ENCODE measurements around the gene PLSCR3. TPM values are rescaled to one million over a fixed set of nuclear protein-coding genes. Genes with fewer than 3 reads are reported as not detected.

The PLSCR3 gene
- total RNA-seq, 1 experiment from 2014 or later, result 31.5 TPM

DNA sequence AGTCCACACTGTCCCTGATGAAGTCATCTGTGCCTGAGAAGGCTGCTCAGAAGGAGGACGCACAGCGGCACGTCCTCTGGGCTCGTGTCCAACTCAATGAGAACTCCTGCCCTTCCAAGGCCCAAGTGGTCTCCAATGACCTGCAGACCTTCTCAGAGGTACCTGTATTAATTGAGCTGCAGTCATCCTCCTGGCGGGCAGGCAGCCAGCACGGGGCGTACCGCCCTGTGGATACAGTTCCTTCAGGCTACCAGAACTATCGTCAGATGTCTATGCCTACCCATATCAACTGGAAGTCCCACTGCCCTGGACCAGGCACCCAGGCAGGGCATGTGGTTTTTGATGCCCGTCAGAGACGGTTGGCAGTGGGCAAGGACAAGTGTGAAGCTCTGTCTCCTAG, 38.0 kb upstream of the PLSCR3 start:
- Histone ChIP-seq H3K4me1 (ENCODE audit: insufficient read depth, low read length) (no peaks in the 10 kb centered on the region), H3K56ac (ENCODE audit: insufficient read length, low read depth, low read length) (no peak overlapping the region), H3K4ac (ENCODE audit: low read depth, low read length) (no peak overlapping the region), H2BK15ac (ENCODE audit: low read depth, low read length) (no peak overlapping the region), H2AK5ac (ENCODE audit: insufficient read length, low read length) (no peak overlapping the region), H2BK120ac (ENCODE audit: low read depth, low read length, poor library complexity, severe bottlenecking) (no peak overlapping the region), H4K20me1 (ENCODE audit: control insufficient read depth, insufficient read depth, insufficient read length) (no peaks in the 10 kb centered on the region), H3K23me2 (ENCODE audit: insufficient read length, low read depth, low read length, poor library complexity, severe bottlenecking) (peaks cover 9% of the 10 kb centered on the region), H3T11ph (ENCODE audit: low read length) (no peak overlapping the region), H3K27me3 (ENCODE audit: insufficient read depth, low read length) (no peaks in the 10 kb centered on the region; the same call in 1 of the 2 replicates), H3K18ac (ENCODE audit: insufficient read length, low read depth, low read length) (no peak overlapping the region), H3K9ac (ENCODE audit: extremely low read depth, insufficient read length, low read length) (no peak overlapping the region), H3K79me1 (ENCODE audit: insufficient read depth, low read depth, low read length, poor library complexity, severe bottlenecking) (no peaks in the 10 kb centered on the region), H4K5ac (ENCODE audit: insufficient read length, low read depth, low read length) (no peak overlapping the region), H4K91ac (ENCODE audit: insufficient read length, low read depth, low read length) (no peak overlapping the region), H3K27ac (ENCODE audit: insufficient read length, low read depth, low read length) (no peak overlapping the region), H3K23ac (ENCODE audit: insufficient read length, low read depth, low read length) (no peak overlapping the region), H2BK5ac (ENCODE audit: insufficient read length, low read length) (no peak overlapping the region), H3K79me2 (ENCODE audit: insufficient read depth, low read length) (no peaks in the 10 kb centered on the region), H3K14ac (ENCODE audit: insufficient read depth, low read length) (no peak overlapping the region), H2BK12ac (ENCODE audit: insufficient read length, low read depth, low read length) (no peak overlapping the region), H4K8ac (replicated peaks; ENCODE audit: insufficient read length, low read depth, low read length) (no peak overlapping the region), H2AFZ (ENCODE audit: low read length) (no peak overlapping the region), H3K9me3 (ENCODE audit: control insufficient read depth, low read depth, low read length) (no peaks in the 10 kb centered on the region), H3K4me2 (ENCODE audit: insufficient read depth, insufficient read length, low read length) (no peak overlapping the region), H2BK20ac (ENCODE audit: low read depth, low read length, poor library complexity, severe bottlenecking) (no peak overlapping the region)
- H3K4me1 Mint-ChIP-seq, result peaks cover 5% of the 10 kb centered on the region in 2 experiments; a peak in 3 of 4 replicates
- TF ChIP-seq, protein P1, sequence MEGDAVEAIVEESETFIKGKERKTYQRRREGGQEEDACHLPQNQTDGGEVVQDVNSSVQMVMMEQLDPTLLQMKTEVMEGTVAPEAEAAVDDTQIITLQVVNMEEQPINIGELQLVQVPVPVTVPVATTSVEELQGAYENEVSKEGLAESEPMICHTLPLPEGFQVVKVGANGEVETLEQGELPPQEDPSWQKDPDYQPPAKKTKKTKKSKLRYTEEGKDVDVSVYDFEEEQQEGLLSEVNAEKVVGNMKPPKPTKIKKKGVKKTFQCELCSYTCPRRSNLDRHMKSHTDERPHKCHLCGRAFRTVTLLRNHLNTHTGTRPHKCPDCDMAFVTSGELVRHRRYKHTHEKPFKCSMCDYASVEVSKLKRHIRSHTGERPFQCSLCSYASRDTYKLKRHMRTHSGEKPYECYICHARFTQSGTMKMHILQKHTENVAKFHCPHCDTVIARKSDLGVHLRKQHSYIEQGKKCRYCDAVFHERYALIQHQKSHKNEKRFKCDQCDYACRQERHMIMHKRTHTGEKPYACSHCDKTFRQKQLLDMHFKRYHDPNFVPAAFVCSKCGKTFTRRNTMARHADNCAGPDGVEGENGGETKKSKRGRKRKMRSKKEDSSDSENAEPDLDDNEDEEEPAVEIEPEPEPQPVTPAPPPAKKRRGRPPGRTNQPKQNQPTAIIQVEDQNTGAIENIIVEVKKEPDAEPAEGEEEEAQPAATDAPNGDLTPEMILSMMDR (conservative IDR thresholded peaks at IDR 0.05), result no peak
- no peak for DNase-seq
- no CpG with 5 or more reads among the region's 11 CpGs for WGBS (ENCODE audit: extremely low coverage, insufficient read length, low lambda C conversion rate)
- no peaks in the 10 kb centered on the region for H3K36me3 Mint-ChIP-seq (ENCODE audit: insufficient read depth in 1 of 3, low read depth in 3 of 3)
- H3K27me3 Mint-ChIP-seq (ENCODE audit: low read depth), result peaks cover 15% of the 10 kb centered on the region
- H3K27ac Mint-ChIP-seq, result no peak overlapping the region
- no peak overlapping the region for H3K4me3 Mint-ChIP-seq
- no peaks in the 10 kb centered on the region; a peak in 1 of 5 replicates for H3K9me3 Mint-ChIP-seq

All from H9 (cell line).